PC-9 (cell line): ENCODE data around the gene IL21. TPM values are rescaled to one million over a fixed set of nuclear protein-coding genes. Genes with fewer than 3 reads are reported as not detected.
"Not testable (repeated sequence)": the region's sequence is repeated elsewhere in the genome, so short reads cannot be mapped to it uniquely, and the experiment has no call there.

ENCODE experiments used
- BruUV-seq: library from RNA; stranded (reverse); fragments of 400-500 nt; replicated peaks from 2 replicates; lab custom pipeline; 2021; lab: Mats Ljungman, UMichigan
- CTCF ChIA-PET: fragments of 300-600 bp; sonication (Branson Sonifier 250); formaldehyde crosslinking; loops from one replicate; lab custom pipeline; 2022; ENCODE audit warnings: antibody characterized with exemption; lab: Charles Lee
- POLR2A ChIA-PET: fragments of 300-600 bp; sonication (Branson Sonifier 250); formaldehyde crosslinking; loops from one replicate; lab custom pipeline; 2022; ENCODE audit warnings: antibody characterized with exemption; ENCODE audit not compliant: unreplicated experiment; lab: Charles Lee
- DNase-seq, 2 experiments: peaks; one replicate each; pipeline versions ENCODE4 v3.0.0 to v3.0.0-alpha.2; 2015 to 2022; ENCODE audit warnings: mixed read lengths in 1 of 2
- H2AFZ ChIP-seq: fragments of 200-600 bp; sonication (generic); 2 replicates; pipeline ENCODE4 v1.8.1; 2017; ENCODE audit warnings: antibody characterized with exemption
- H3F3A ChIP-seq: fragments of 200-600 bp; sonication (generic); 2 replicates; pipeline ENCODE4 v1.8.1; 2017; ENCODE audit warnings: antibody characterized with exemption, mild to moderate bottlenecking, low read depth; ENCODE audit not compliant: insufficient read depth
- H3K27ac ChIP-seq: fragments of 200-600 bp; sonication (generic); 2 replicates; pipeline ENCODE4 v1.6.1; 2016; ENCODE audit warnings: mixed run types
- H3K27me3 ChIP-seq: fragments of 200-600 bp; sonication (generic); 2 replicates; pipeline ENCODE4 v1.6.1; 2016; ENCODE audit warnings: low read depth, mixed run types; ENCODE audit not compliant: insufficient read depth
- H3K36me3 ChIP-seq: fragments of 200-600 bp; sonication (generic); 2 replicates; pipeline ENCODE4 v1.6.1; 2016; ENCODE audit warnings: low read depth, mixed run types
- H3K4me1 ChIP-seq: fragments of 200-600 bp; sonication (generic); replicated peaks from 2 replicates; pipeline ENCODE4 v1.6.1; 2016; ENCODE audit warnings: mixed run types; ENCODE audit not compliant: insufficient read depth
- H3K4me2 ChIP-seq: fragments of 200-600 bp; sonication (generic); 2 replicates; pipeline ENCODE4 v1.6.1; 2017; ENCODE audit warnings: mixed run types
- H3K4me3 ChIP-seq: fragments of 200-600 bp; sonication (generic); 2 replicates; pipeline ENCODE4 v1.6.1; 2016; ENCODE audit warnings: mixed run types
- H3K79me2 ChIP-seq: fragments of 200-600 bp; sonication (generic); 2 replicates; pipeline ENCODE4 v1.6.1; 2017; ENCODE audit warnings: low read depth, mixed run types
- H3K9me2 ChIP-seq: fragments of 200-600 bp; sonication (generic); 2 replicates; pipeline ENCODE4 v1.8.1; 2017; ENCODE audit warnings: mild to moderate bottlenecking; ENCODE audit not compliant: insufficient read depth
- H3K9me3 ChIP-seq: fragments of 200-600 bp; sonication (generic); 2 replicates; pipeline ENCODE4 v1.8.1; 2016; ENCODE audit warnings: low read depth; ENCODE audit not compliant: insufficient read depth
- H4K20me1 ChIP-seq: fragments of 200-600 bp; sonication (generic); 2 replicates; pipeline ENCODE4 v1.8.1; 2017; ENCODE audit not compliant: insufficient read depth
- EZH2 ChIP-seq: fragments of 200-600 bp; sonication (generic); IDR thresholded peaks from 2 replicates; pipeline ENCODE4 v1.8.0; 2017; ENCODE audit warnings: antibody characterized with exemption, low read depth
- intact Hi-C: fragments of 100-400 bp; cut with micrococcal nuclease; formaldehyde crosslinking; loops from one replicate; pipeline ENCODE4 v1.10.0; 2022; ENCODE audit not compliant: unreplicated experiment
- total RNA-seq: library from RNA; stranded (reverse); gene quantifications from 2 replicates; pipeline ENCODE4 v1.2.3, GENCODE V29; 2021
- TF ChIP-seq, protein P1 (sequence below): fragments of 200-600 bp; sonication (generic); conservative IDR thresholded peaks from 2 replicates; pipeline ENCODE4 v1.6.1; 2017; ENCODE audit warnings: mixed run types, antibody characterized with exemption, mild to moderate bottlenecking, moderate library complexity

Gene IL21
- total RNA-seq, 1 experiment from 2014 or later: not detected

DNA sequence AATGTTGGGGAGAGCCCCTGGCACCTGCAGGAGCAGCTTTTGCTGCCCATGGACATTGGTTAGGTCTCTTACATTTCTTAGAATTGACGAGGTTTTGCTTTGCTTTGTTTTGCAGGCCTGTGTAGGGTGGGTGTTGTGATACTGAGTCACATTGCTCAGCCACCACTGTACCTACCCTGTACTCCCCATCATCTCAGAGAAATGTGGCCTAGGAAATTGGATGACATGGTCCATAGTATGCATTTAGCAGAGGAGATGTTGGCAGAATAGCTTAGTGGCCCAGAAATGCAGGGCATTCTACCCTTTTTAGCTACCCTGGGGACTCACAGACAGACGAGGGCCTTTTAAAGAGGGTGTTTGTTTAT, 43.7 kb downstream of the IL21 start:
- no peaks in the 10 kb centered on the region for H3K79me2 ChIP-seq
- H3F3A ChIP-seq: no peaks in the 10 kb centered on the region
- no peaks in the 10 kb centered on the region for H4K20me1 ChIP-seq
- no peak overlapping the region for H3K4me3 ChIP-seq
- POLR2A ChIA-PET: no interaction called here
- CTCF ChIA-PET: no interaction called here
- intact Hi-C loops: loop anchor here (1.0 to 10.0 kb wide), 3 partner anchors 266 to 677 kb away; no protein-coding TSS in a partner anchor
- H3K4me1 ChIP-seq: no peaks in the 10 kb centered on the region
- H3K27me3 ChIP-seq: no peaks in the 10 kb centered on the region
- DNase-seq: no peak
- H3K36me3 ChIP-seq: no peaks in the 10 kb centered on the region
- no TSS peak for BruUV-seq
- no peak overlapping the region for H3K4me2 ChIP-seq
- no peaks in the 10 kb centered on the region for H3K9me2 ChIP-seq
- TF ChIP-seq, protein P1, sequence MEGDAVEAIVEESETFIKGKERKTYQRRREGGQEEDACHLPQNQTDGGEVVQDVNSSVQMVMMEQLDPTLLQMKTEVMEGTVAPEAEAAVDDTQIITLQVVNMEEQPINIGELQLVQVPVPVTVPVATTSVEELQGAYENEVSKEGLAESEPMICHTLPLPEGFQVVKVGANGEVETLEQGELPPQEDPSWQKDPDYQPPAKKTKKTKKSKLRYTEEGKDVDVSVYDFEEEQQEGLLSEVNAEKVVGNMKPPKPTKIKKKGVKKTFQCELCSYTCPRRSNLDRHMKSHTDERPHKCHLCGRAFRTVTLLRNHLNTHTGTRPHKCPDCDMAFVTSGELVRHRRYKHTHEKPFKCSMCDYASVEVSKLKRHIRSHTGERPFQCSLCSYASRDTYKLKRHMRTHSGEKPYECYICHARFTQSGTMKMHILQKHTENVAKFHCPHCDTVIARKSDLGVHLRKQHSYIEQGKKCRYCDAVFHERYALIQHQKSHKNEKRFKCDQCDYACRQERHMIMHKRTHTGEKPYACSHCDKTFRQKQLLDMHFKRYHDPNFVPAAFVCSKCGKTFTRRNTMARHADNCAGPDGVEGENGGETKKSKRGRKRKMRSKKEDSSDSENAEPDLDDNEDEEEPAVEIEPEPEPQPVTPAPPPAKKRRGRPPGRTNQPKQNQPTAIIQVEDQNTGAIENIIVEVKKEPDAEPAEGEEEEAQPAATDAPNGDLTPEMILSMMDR: no peak
- no peak for TF ChIP-seq EZH2
- no peak overlapping the region for H3K27ac ChIP-seq
- no peak overlapping the region for H2AFZ ChIP-seq
- H3K9me3 ChIP-seq: no peaks in the 10 kb centered on the region

DNA sequence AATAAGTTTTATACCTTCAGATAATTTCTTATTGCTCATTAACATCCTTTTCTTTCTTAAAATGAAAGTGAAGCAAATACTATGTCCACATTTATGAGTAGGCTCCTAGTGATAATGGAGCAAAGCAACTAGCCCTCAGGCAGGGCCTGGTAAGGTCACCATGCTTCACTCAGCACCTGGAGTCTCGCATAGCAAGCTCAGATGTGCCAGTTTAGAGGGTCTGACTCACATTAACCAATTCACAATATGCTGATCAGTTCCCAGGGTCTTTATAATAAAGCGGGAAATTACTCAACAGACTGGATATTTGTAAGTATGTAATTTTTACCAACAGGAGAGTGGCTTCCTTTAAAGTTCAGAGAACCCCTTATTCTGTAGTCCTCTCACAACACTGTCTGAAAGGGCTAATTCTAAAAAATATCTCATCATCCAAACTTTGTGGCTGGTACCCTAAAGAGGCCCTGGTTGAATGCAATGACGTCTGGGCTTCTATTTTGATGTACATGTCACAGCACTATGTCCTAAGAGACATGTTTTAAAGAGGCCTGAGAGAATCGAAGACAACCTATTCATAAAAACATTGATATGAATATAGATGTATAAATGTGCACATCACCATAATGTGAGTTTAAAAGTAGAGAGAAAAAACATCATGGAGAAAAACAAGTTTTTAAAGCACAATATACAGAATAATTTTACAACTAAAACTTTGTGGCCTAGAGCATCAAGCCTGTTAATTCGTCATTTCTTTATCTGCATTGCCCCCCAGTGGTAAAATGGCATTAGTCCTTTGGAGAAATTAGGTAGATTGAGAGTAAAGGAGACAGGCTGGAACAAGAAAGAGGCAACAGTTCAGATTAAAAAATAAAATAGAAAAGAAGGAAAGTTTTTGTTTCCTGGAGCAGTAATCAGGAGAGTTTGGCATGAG, 44.3 kb downstream of the IL21 start:
- intact Hi-C loops: loop anchor here (1.0 to 10.0 kb wide), 3 partner anchors 266 to 676 kb away; no protein-coding TSS in a partner anchor
- no peak overlapping the region for H3K4me3 ChIP-seq
- no peaks in the 10 kb centered on the region for H3K79me2 ChIP-seq
- no peaks in the 10 kb centered on the region for H3K4me1 ChIP-seq
- no peak overlapping the region; the same call in 1 of the 2 replicates for H2AFZ ChIP-seq
- no peak overlapping the region for H3K27ac ChIP-seq
- H3K9me2 ChIP-seq: no peaks in the 10 kb centered on the region
- DNase-seq: peak in 1 of 2 experiments; percentile 6
- POLR2A ChIA-PET: no interaction called here
- TF ChIP-seq, protein P1: peak; percentile 79
- TF ChIP-seq EZH2: no peak
- BruUV-seq: no TSS peak
- no peak overlapping the region for H3K4me2 ChIP-seq
- no peaks in the 10 kb centered on the region for H3K27me3 ChIP-seq
- H3F3A ChIP-seq: no peaks in the 10 kb centered on the region
- H3K36me3 ChIP-seq: no peaks in the 10 kb centered on the region
- H3K9me3 ChIP-seq: no peaks in the 10 kb centered on the region
- CTCF ChIA-PET: no interaction called here
- H4K20me1 ChIP-seq: no peaks in the 10 kb centered on the region

DNA sequence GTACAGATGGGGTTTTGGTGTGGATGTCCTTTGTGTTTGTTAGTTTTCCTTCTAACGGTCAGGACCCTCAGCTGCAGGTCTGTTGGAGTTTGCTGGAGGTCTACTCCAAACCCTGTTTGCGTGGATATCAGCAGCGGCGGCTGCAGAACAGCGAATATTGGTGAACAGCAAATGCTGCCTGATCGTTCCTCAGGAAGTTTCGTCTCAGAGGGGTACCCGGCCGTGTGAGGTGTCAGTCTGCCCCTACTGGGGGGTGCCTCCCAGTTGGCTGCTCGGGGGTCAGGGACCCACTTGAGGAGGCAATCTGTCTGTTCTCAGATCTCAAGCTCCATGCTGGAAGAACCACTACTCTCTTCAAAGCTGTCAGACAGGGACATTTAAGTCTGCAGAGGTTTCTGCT, 46.5 kb downstream of the IL21 start:
- H3K9me3 ChIP-seq, H3K4me1 ChIP-seq, H3K27ac ChIP-seq, DNase-seq, H3K4me3 ChIP-seq, H4K20me1 ChIP-seq, H3K36me3 ChIP-seq, BruUV-seq, H3K4me2 ChIP-seq, POLR2A ChIA-PET, H3K27me3 ChIP-seq, H3F3A ChIP-seq, H3K79me2 ChIP-seq, CTCF ChIA-PET, H3K9me2 ChIP-seq, H2AFZ ChIP-seq: not testable (repeated sequence)
- intact Hi-C loops: loop anchor here (10.0 kb wide), 1 partner anchor 360 kb away; no protein-coding TSS in a partner anchor
